Gastrocnemius medialis (tissue), 4 donors: Measurements from ENCODE around the gene SLC15A3. TPM values are rescaled to one million over a fixed set of nuclear protein-coding genes. Genes with fewer than 3 reads are reported as not detected.

Experiments
- ATAC-seq, 2 donors: fragments of 150-250 bp; one replicate each; pipeline ENCODE4 v1.9.1; 2016
- DNase-seq, 2 donors: peaks; one replicate each; pipeline ENCODE4 v3.0.0-alpha.2; 2019
- H3K27ac ChIP-seq, 4 donors: fragments of 200-600 bp; sonication (generic); 1 replicate in 1 of 4; 2 replicates in 3 of 4; pipeline ENCODE4 v1.5.1; 2016 to 2018; ENCODE audit warnings: mild to moderate bottlenecking in 2 of 4, moderate library complexity in 1 of 4
- H3K27me3 ChIP-seq, 3 donors: fragments of 200-600 bp; sonication (generic) in 2 of 3; 1 replicate in 1 of 3; 2 replicates in 2 of 3; pipeline versions ENCODE4 v1.5.1 to v1.6.0; 2016 to 2019; ENCODE audit warnings: mild to moderate bottlenecking in 1 of 3, moderate library complexity in 1 of 3
- H3K36me3 ChIP-seq, 2 donors: fragments of 200-600 bp; sonication (generic) in 1 of 2; one replicate each; pipeline ENCODE4 v1.5.1; 2017 to 2018
- H3K4me1 ChIP-seq, 2 donors: fragments of 200-600 bp; sonication (generic) in 1 of 2; one replicate each; pipeline ENCODE4 v1.5.1; 2016 to 2017; ENCODE audit warnings: mild to moderate bottlenecking in 2 of 2
- H3K4me3 ChIP-seq, 4 donors: fragments of 200-600 bp; sonication (generic) in 3 of 4; 1 replicate in 1 of 4; 2 replicates in 3 of 4; pipeline ENCODE4 v1.5.1; 2016 to 2019; ENCODE audit warnings: mild to moderate bottlenecking in 2 of 4
- H3K9me3 ChIP-seq, 3 donors: fragments of 200-600 bp; sonication (generic) in 2 of 3; 1 replicate in 1 of 3; 2 replicates in 2 of 3; pipeline ENCODE4 v1.5.1; 2016 to 2019
- POLR2A ChIP-seq, 2 donors: fragments of 450-650 bp; IDR thresholded peaks; one replicate each; pipeline ENCODE4 v1.6.1; 2017; ENCODE audit warnings: antibody characterized with exemption in 2 of 2, mild to moderate bottlenecking in 2 of 2, moderate library complexity in 2 of 2
- in situ Hi-C, 4 donors: fragments of 200-750 bp; cut with MboI; loops; one replicate each; pipeline versions ENCODE4 v1.15.0 to v1.8.0; 2017; ENCODE audit warnings: low sequenced_read_pairs in 4 of 4
- intact Hi-C: fragments of 100-400 bp; cut with DNase I; formaldehyde crosslinking; loops from one replicate; pipeline ENCODE4 v1.15.1; 2023; ENCODE audit warnings: low total_unique reads
- total RNA-seq, 4 donors: library from RNA; depleted of rRNA; stranded (reverse); fragments of >200 nt; gene quantifications; one replicate each; pipeline versions ENCODE4 v1.1.0 to v1.2.3, GENCODE V29; 2016
- TF ChIP-seq, protein P1 (sequence below), 5 experiments: fragments of 450-650 bp in 3 of 5; fragments of 200-600 bp in 2 of 5; sonication (generic) in 2 of 5; IDR thresholded peaks in 4 of 5; conservative IDR thresholded peaks in 1 of 5; 1 replicate in 4 of 5; 2 replicates in 1 of 5; pipeline ENCODE4 v1.5.1; 2016 to 2019; ENCODE audit warnings: antibody characterized with exemption in 5 of 5, mild to moderate bottlenecking in 3 of 5, moderate library complexity in 3 of 5

SLC15A3 gene
- total RNA-seq, 4 donors from 2014 or later, result 2.8 to 6.9 (median 6.0) TPM

DNA sequence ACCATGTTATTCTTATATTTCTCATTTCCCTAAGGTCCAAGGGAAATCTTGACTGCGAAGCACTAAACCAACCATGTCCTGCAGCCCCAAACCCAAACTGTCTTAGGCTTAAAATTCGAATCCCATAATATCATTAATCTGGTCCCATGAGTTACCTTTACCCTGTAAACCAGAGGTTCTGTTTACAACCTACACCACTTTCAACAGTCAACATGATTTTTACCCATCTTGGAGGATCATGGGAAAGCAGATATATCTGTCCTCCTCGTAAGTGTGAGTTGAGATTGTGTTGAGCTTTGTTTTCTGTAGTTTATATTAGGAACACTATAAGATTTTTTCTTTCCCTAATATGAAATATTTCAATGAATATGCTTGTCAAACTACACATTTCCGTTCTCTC lies 52.0 kb downstream of the SLC15A3 start:
- Histone ChIP-seq H3K4me1 (peaks cover 8 to 16% of the 10 kb centered on the region in 2 donors), H3K4me3 (no peak overlapping the region), H3K27me3 (no peaks in the 10 kb centered on the region), H3K36me3 (peaks cover 4 to 82% of the 10 kb centered on the region in 2 donors), H3K27ac (peak overlapping the region in 1 of 4 donors; percentile 23), H3K9me3 (no peaks in the 10 kb centered on the region)
- ATAC-seq, result no peak
- no peak for TF ChIP-seq POLR2A (IDR thresholded peaks at IDR 0.05)
- TF ChIP-seq, protein P1, sequence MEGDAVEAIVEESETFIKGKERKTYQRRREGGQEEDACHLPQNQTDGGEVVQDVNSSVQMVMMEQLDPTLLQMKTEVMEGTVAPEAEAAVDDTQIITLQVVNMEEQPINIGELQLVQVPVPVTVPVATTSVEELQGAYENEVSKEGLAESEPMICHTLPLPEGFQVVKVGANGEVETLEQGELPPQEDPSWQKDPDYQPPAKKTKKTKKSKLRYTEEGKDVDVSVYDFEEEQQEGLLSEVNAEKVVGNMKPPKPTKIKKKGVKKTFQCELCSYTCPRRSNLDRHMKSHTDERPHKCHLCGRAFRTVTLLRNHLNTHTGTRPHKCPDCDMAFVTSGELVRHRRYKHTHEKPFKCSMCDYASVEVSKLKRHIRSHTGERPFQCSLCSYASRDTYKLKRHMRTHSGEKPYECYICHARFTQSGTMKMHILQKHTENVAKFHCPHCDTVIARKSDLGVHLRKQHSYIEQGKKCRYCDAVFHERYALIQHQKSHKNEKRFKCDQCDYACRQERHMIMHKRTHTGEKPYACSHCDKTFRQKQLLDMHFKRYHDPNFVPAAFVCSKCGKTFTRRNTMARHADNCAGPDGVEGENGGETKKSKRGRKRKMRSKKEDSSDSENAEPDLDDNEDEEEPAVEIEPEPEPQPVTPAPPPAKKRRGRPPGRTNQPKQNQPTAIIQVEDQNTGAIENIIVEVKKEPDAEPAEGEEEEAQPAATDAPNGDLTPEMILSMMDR (IDR thresholded peaks at IDR 0.05 in 4 of 5, conservative IDR thresholded peaks at IDR 0.05 in 1 of 5), result no peak
- no peak for DNase-seq
- in situ Hi-C loops (loop anchor here in 3 of 4 donors (5.0 to 25.0 kb wide), 3 partner anchors 63 to 262 kb away; partner anchors contain the start of gene VPS37C (in 1 of the 3)), intact Hi-C loops (loop anchor here (1.0 kb wide), 1 partner anchor 69 kb away; no protein-coding TSS in a partner anchor)

DNA sequence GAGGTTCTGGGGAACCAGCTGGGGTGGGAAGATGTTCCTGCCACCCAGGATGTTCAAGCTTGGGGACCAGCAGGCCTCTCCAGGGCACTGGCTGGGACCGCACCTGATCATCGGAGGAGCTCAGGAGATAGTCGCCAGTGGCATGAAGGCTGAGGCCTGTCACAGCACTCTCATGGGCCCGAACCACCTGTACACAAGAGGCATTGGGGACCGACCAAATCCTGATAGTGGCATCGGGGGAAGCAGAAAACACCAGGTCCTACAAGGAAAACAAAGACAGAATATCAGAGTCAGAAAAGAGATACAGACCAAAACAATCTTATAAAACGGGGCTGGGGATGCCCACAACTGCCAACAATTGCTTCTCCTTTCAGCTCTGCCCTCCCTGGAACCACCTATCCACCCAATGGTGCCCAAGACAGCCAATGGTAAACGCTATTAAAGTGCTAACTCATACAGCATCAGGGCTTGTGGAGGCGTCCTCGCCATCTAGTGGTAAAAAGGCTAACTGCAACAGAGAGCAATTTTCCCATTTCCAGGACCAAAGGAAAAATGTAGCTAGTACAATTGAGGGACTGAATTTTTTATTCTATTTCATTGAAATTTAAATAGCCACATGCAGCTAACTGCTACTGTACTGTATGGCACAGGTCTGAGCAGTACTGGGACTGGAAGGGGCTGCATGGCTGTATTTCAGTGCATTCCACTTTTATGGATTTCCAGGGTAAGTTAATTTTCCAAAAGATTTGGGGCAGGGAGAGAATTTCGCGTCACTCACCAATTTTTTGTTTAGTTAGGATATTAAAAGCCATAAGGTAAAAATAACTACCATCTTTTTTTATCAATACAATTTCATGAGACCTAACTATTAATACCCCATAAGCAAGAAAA lies 52.7 kb downstream of the SLC15A3 start:
- TF ChIP-seq, protein P1 (IDR thresholded peaks at IDR 0.05 in 4 of 5, conservative IDR thresholded peaks at IDR 0.05 in 1 of 5), result peak; percentile 82 to 97 (median 92)
- TF ChIP-seq POLR2A (IDR thresholded peaks at IDR 0.05), result no peak
- intact Hi-C loops (loop anchor here (1.0 kb wide), 1 partner anchor 68 kb away; no protein-coding TSS in a partner anchor), in situ Hi-C loops (loop anchor here in 3 of 4 donors (5.0 kb wide), 2 partner anchors 62 to 67 kb away; no protein-coding TSS in a partner anchor)
- DNase-seq, result peak in 1 of 2 donors; percentile 49
- Histone ChIP-seq H3K27me3 (no peaks in the 10 kb centered on the region), H3K4me3 (no peak overlapping the region), H3K36me3 (peaks cover 4 to 89% of the 10 kb centered on the region in 2 donors), H3K27ac (peak overlapping the region; percentile 0 to 59 (median 52)), H3K9me3 (no peaks in the 10 kb centered on the region), H3K4me1 (peaks cover under 1 to 10% of the 10 kb centered on the region in 2 donors)
- peak; percentile 78 to 96 for ATAC-seq

DNA sequence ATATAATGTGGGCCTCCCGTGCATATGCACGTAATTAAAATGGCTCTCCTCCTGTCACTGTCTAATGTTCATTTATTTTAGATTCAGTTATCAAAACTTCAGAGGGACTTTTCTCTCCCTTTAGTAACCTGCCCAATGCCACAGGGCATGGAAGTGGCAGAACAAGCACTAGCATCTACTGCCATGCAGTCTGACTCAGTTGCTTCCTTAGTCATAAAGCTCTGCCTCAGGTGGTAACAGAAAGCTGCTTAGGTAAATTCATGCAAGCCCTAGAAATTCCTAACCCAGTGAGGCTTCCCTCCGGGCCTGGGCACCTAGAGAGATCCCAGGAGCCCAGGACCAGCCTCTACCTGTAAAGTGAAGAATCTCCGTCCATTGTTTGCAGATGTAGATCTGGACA lies 54.5 kb downstream of the SLC15A3 start:
- in situ Hi-C loops, result loop anchor here in 3 of 4 donors (5.0 kb wide), 2 partner anchors 60 to 65 kb away; no protein-coding TSS in a partner anchor
- H3K36me3 ChIP-seq, result peaks cover 4 to 98% of the 10 kb centered on the region in 2 donors
- ATAC-seq, result no peak

DNA sequence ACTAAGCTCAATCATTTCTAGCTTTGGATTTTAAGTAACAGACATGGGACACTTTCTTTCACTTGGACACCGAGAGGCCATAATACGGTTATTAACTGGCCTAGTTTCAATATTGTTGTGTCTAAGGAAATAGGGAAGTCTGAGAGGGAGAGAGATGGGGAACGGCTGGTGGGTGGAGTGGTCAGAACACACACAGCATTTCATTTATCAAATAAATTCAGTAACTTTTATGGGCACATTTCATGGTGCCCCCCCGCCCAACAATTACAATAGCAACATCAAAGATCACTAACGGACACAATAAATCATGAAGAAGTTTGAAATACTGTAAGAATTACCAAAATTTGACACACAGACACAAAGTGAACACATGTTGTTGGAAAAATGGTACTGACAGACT lies 56.3 kb downstream of the SLC15A3 start:
- peaks cover 4 to 90% of the 10 kb centered on the region in 2 donors for H3K36me3 ChIP-seq
- in situ Hi-C loops, result loop anchor here in 3 of 4 donors (5.0 kb wide), 2 partner anchors 58 to 63 kb away; no protein-coding TSS in a partner anchor

More for the DNA sequence above, 54.5 kb downstream of the SLC15A3 start:
- H3K4me3 ChIP-seq, result no peak overlapping the region
- no peak overlapping the region for H3K27ac ChIP-seq
- H3K27me3 ChIP-seq, result no peaks in the 10 kb centered on the region
- TF ChIP-seq, protein P1 (IDR thresholded peaks at IDR 0.05 in 4 of 5, conservative IDR thresholded peaks at IDR 0.05 in 1 of 5), result no peak
- TF ChIP-seq POLR2A (IDR thresholded peaks at IDR 0.05), result no peak
- H3K4me1 ChIP-seq, result peaks cover 0 to 5% of the 10 kb centered on the region in 2 donors
- H3K9me3 ChIP-seq, result no peaks in the 10 kb centered on the region
- DNase-seq, result no peak
- intact Hi-C loops, result no loop called here

More for the DNA sequence above, 56.3 kb downstream of the SLC15A3 start:
- no peak overlapping the region for H3K4me3 ChIP-seq
- no peak for ATAC-seq
- H3K27me3 ChIP-seq, result no peaks in the 10 kb centered on the region
- no peak overlapping the region for H3K27ac ChIP-seq
- intact Hi-C loops, result no loop called here
- H3K4me1 ChIP-seq, result peaks cover 0 to 1% of the 10 kb centered on the region in 2 donors
- no peak for TF ChIP-seq POLR2A (IDR thresholded peaks at IDR 0.05)
- TF ChIP-seq, protein P1 (IDR thresholded peaks at IDR 0.05 in 4 of 5, conservative IDR thresholded peaks at IDR 0.05 in 1 of 5), result no peak
- DNase-seq, result no peak
- H3K9me3 ChIP-seq, result no peaks in the 10 kb centered on the region
